GM13977 (cell line): ENCODE results near the gene MYH7.

Experiments
- DNase-seq: peaks from one replicate; pipeline ENCODE4 v3.0.0; 2012; ENCODE audit warnings: low spot score
- CTCF ChIP-seq: IDR thresholded peaks from 2 replicates; pipeline ENCODE4 v1.5.1; 2012; ENCODE audit warnings: mild to moderate bottlenecking, control low read depth; ENCODE audit not compliant: insufficient read depth; ENCODE audit errors: extremely low read depth, missing control alignments
- in situ Hi-C: fragments of 300-500 bp; cut with MboI; formaldehyde crosslinking; loops from one replicate; pipeline ENCODE4 v1.12.0; 2022; ENCODE audit warnings: low sequenced_read_pairs, low pct_unique_long_range_greater_than_20kb, mixed read lengths, inconsistent platforms; ENCODE audit not compliant: unreplicated experiment

The MYH7 gene

GRCh38 chr14:23443881-23444280 lies 8.4 kb upstream of the MYH7 start:
- TF ChIP-seq CTCF = no peak
- in situ Hi-C loops = no loop called here
- no peak for DNase-seq

DNA sequence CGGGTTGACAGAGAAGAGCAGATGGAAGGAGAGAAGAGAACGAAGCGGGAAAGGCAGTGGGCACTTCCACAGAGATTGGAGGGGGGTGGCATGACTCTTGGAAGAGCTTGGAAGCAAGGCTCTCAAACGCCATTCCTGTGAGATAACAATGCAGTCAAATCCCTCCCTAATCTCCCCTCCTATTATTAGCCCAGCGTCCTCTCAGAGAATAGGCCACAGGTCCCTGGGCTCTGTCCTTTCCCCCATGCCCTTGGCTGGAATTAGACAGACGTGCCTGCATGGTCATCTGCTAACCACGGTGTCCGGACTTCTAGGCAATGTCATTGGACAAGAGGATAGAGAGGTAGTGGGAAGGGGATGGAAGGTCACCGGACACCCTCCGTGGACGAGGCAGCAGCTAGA lies 8.0 kb upstream of the MYH7 start:
- in situ Hi-C loops = no loop called here
- DNase-seq = no peak
- TF ChIP-seq CTCF = no peak

GRCh38 chr14:23442721-23443356 lies 7.4 kb upstream of the MYH7 start:
- no peak for DNase-seq
- in situ Hi-C loops = no loop called here
- no peak for TF ChIP-seq CTCF

- no peak for TF ChIP-seq CTCF
- in situ Hi-C loops = no loop called here
- no peak for DNase-seq
Observed at GRCh38 chr14:23441076-23441475, 5.6 kb upstream of the MYH7 start.

- no peak for DNase-seq
- in situ Hi-C loops = no loop called here
- TF ChIP-seq CTCF = no peak
Observed at GRCh38 chr14:23439107-23439835, 3.8 kb upstream of the MYH7 start.

DNA sequence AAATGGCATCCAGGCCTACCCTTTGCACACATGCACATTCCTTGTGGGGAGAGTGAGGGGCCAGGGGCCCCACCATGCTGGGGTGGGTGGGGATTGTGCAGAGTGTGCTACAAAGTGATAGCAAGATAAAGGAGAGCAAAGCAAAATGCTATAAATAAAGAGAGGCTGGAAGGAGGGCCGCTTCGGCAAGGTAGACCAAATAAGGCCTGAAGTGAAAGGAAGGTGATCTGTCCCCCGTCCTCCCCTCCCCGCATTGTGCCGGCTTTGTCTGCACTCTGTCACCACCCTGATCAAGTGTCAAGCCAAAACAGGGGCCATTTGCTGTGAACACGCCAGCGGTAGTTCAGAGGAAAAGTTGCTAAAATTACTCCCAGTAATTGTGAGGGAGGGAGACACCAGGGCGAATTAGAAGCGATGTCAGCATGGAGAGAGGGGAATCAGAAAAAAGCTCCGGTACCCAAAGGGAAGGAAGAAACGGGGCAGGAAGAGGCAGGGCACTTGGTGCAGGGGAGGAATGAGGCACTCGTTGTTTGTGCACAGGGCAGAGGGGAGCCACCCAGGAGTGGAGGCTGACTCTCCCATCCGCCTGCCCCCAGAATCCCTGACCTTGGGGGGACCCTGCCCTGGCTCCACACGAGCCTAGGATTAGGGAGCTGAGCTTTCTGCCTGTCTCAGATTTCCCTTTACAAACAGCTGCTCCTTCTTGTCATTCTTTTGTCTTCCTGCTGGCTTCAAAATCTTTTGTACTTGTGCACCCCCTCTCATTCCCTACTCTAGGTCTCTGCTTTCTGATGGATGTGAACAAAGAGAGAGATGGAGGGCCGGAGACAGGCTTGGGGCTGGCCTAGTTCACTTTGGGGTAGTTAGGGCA lies 2.9 kb upstream of the MYH7 start:
- in situ Hi-C loops = no loop called here
- TF ChIP-seq CTCF = no peak
- no peak for DNase-seq
